HEK293T (cell line): ENCODE results near the gene ODAD3.

Experiments
- CTCF ChIA-PET: fragments of 350-600 bp; formaldehyde crosslinking; extraction: SDS; loops from one replicate; lab custom pipeline; 2021; ENCODE audit warnings: antibody characterized with exemption, inconsistent platforms; lab: Yijun Ruan, JAX
- POLR2A ChIA-PET: fragments of 350-600 bp; formaldehyde crosslinking; extraction: SDS; loops from one replicate; lab custom pipeline; 2020; ENCODE audit warnings: antibody characterized with exemption, inconsistent platforms; lab: Yijun Ruan, JAX
- DNase-seq: peaks from one replicate; pipeline ENCODE4 v3.0.0; 2012; ENCODE audit warnings: mixed read lengths; ENCODE audit errors: extremely low spot score
- ARNT ChIP-seq: fragments of 450-650 bp; IDR thresholded peaks from 2 replicates; pipeline ENCODE4 v1.6.1; 2017; ENCODE audit warnings: mild to moderate bottlenecking
- BHLHE40 ChIP-seq: fragments of 450-650 bp; IDR thresholded peaks from 2 replicates; pipeline ENCODE4 v1.6.1; 2016; ENCODE audit warnings: mild to moderate bottlenecking, moderate library complexity, borderline replicate concordance
- CTBP1 ChIP-seq: fragments of 450-650 bp; IDR thresholded peaks from 2 replicates; pipeline ENCODE4 v1.6.1; 2016; ENCODE audit warnings: borderline replicate concordance
- ELF4 ChIP-seq: fragments of 450-650 bp; IDR thresholded peaks from 2 replicates; pipeline ENCODE4 v1.6.1; 2017; ENCODE audit warnings: antibody characterized with exemption
- FOXA1 ChIP-seq: fragments of 450-650 bp; IDR thresholded peaks from 2 replicates; pipeline ENCODE4 v1.6.1; 2016; ENCODE audit warnings: mild to moderate bottlenecking
- FOXK2 ChIP-seq: fragments of 450-650 bp; IDR thresholded peaks from 2 replicates; pipeline ENCODE4 v1.6.1; 2016; ENCODE audit warnings: mild to moderate bottlenecking
- FOXM1 ChIP-seq: fragments of 450-650 bp; IDR thresholded peaks from 2 replicates; pipeline ENCODE4 v1.6.1; 2017; ENCODE audit warnings: mild to moderate bottlenecking, borderline replicate concordance
- HDGF ChIP-seq: fragments of 450-650 bp; IDR thresholded peaks from 2 replicates; pipeline ENCODE4 v1.6.1; 2017; ENCODE audit warnings: antibody characterized with exemption, borderline replicate concordance
- L3MBTL2 ChIP-seq: fragments of 450-650 bp; conservative IDR thresholded peaks from 2 replicates; pipeline ENCODE4 v1.6.1; 2016; ENCODE audit warnings: mild to moderate bottlenecking
- LEF1 ChIP-seq: fragments of 450-650 bp; IDR thresholded peaks from 2 replicates; pipeline ENCODE4 v1.6.1; 2017; ENCODE audit warnings: mild to moderate bottlenecking, borderline replicate concordance
- NFRKB ChIP-seq: fragments of 450-650 bp; IDR thresholded peaks from 2 replicates; pipeline ENCODE4 v1.6.1; 2016; ENCODE audit warnings: mild to moderate bottlenecking, moderate library complexity
- SP1 ChIP-seq: fragments of 450-650 bp; IDR thresholded peaks from 2 replicates; pipeline ENCODE4 v1.6.1; 2017
- SUZ12 ChIP-seq: fragments of 450-650 bp; IDR thresholded peaks from 2 replicates; pipeline ENCODE4 v1.6.1; 2016; ENCODE audit warnings: mild to moderate bottlenecking
- TARDBP ChIP-seq: fragments of 450-650 bp; IDR thresholded peaks from 2 replicates; pipeline ENCODE4 v1.6.1; 2016
- ZNF384 ChIP-seq: fragments of 450-650 bp; IDR thresholded peaks from 2 replicates; pipeline ENCODE4 v1.6.1; 2016
- TF ChIP-seq, protein P1 (sequence below): fragments of 450-650 bp; IDR thresholded peaks from 2 replicates; pipeline ENCODE4 v1.6.1; 2016

ODAD3 gene

DNA sequence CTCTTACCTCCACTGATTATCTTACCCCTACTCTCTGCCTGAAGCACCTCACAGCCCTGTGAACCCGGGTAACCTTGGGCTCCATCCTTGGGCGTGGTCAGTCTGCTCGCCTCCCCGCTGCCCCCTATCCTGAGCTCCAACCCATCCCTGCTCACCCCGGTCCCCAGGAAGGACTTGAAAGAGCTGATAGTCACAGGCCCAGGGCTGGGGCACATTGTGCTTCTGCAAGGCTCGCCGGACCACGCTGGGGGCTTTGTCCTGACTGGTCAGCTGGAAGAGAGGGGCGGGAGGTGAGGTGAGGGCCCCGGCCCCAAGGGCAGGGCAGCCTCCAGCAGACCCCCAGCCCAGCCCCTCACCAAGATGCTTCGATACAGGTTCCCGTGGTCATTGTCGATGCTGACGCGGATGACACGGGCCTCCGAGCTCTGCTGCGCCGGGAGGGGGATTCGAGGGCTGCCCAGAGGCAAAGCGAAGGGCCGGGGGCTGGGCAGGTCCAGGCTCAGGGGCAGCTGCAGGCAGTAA lies 37.8 kb downstream of the ODAD3 start:
- POLR2A ChIA-PET: interaction anchor here (0.6 kb wide), 1 partner anchor 14 kb away, joined by 3 read pairs; no protein-coding TSS in a partner anchor
- no peak for DNase-seq
- TF ChIP-seq ARNT (no peak), NFRKB (no peak), FOXM1 (no peak), CTBP1 (no peak), ZNF384 (no peak), L3MBTL2 (no peak), ELF4 (no peak), SUZ12 (no peak), BHLHE40 (no peak), FOXK2 (no peak)
- CTCF ChIA-PET: interaction anchor here (0.7 kb wide), 1 partner anchor 14 kb away, joined by 4 read pairs; no protein-coding TSS in a partner anchor

DNA sequence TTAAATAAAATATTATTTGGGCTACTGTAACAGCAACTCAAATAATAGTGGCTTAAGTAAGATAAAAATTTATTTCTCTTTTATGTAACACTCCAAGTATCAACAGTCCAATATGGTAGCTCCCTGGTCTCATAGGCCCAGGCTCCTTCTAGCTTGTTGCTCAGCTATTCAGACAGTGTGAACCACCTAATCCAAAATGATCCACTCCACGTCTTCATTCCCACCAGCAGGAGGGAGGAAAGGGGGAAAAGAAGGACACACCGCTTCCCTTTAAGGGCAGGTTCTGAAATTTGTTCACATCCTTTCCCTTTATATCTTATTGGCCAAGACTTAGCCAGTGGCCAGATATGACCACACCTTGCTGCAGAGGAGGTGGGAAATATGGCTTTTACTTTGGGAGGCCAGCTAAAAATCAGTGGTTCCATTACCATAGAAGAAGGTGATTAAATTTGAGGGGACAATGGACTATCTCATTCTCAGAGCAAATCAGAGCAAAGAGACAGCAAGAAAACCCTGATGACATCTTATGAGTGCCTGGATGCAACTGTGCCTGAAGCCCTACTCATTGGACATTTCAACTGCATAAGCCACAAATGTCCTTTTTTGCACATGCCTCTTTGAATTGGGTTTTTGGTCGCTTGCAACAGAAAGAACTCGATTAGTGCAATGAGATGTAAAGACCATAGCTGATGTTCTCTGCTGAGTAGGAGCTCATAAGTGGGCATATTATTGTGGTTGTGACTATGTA lies 43.8 kb downstream of the ODAD3 start:
- ChIA-PET POLR2A (interaction anchor here (0.6 to 1.6 kb wide), 4 partner anchors 9 to 16 kb away, joined by 3 to 4 read pairs (median 4); partner anchors contain the start of gene SWSAP1), CTCF (interaction anchor here (1.1 kb wide), 1 partner anchor 8 kb away, joined by 3 read pairs; no protein-coding TSS in a partner anchor)
- no peak for DNase-seq
- TF ChIP-seq FOXA1 (no peak), LEF1 (no peak), NFRKB (no peak), CTBP1 (no peak), HDGF (no peak), FOXK2 (no peak), ZNF384 (no peak), FOXM1 (no peak), BHLHE40 (no peak), ELF4 (no peak), SP1 (no peak), TARDBP (no peak), SUZ12 (no peak), ARNT (no peak), L3MBTL2 (no peak)
- TF ChIP-seq, protein P1, sequence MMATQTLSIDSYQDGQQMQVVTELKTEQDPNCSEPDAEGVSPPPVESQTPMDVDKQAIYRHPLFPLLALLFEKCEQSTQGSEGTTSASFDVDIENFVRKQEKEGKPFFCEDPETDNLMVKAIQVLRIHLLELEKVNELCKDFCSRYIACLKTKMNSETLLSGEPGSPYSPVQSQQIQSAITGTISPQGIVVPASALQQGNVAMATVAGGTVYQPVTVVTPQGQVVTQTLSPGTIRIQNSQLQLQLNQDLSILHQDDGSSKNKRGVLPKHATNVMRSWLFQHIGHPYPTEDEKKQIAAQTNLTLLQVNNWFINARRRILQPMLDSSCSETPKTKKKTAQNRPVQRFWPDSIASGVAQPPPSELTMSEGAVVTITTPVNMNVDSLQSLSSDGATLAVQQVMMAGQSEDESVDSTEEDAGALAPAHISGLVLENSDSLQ: no peak

DNA sequence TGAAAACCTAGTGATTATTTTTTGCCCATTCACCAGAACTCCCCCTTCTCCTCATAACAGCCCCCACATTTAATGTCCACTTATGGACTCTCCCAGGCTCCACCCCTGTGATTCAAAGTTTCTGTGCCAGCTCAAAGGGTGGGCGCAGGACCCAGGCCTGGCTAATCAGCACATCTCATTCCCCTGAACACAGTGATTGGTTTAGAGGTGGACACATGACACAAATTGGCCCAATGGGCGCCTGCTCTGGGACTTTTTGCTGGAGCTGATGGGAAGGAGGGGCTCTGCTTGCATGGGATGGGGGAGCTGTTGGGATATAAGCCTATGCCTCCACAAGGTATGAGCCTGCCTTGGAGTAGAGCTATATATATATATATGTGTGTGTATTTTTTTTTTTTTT lies 44.6 kb downstream of the ODAD3 start:
- no peak for TF ChIP-seq FOXM1
- no peak for TF ChIP-seq FOXK2
- no peak for TF ChIP-seq L3MBTL2
- TF ChIP-seq ZNF384: no peak
- no peak for TF ChIP-seq ARNT
- no peak for TF ChIP-seq FOXA1
- TF ChIP-seq SUZ12: no peak
- no peak for TF ChIP-seq NFRKB
- TF ChIP-seq TARDBP: no peak
- TF ChIP-seq, protein P1: no peak
- no peak for TF ChIP-seq HDGF
- no peak for TF ChIP-seq SP1
- no peak for TF ChIP-seq LEF1
- no peak for TF ChIP-seq BHLHE40

DNA sequence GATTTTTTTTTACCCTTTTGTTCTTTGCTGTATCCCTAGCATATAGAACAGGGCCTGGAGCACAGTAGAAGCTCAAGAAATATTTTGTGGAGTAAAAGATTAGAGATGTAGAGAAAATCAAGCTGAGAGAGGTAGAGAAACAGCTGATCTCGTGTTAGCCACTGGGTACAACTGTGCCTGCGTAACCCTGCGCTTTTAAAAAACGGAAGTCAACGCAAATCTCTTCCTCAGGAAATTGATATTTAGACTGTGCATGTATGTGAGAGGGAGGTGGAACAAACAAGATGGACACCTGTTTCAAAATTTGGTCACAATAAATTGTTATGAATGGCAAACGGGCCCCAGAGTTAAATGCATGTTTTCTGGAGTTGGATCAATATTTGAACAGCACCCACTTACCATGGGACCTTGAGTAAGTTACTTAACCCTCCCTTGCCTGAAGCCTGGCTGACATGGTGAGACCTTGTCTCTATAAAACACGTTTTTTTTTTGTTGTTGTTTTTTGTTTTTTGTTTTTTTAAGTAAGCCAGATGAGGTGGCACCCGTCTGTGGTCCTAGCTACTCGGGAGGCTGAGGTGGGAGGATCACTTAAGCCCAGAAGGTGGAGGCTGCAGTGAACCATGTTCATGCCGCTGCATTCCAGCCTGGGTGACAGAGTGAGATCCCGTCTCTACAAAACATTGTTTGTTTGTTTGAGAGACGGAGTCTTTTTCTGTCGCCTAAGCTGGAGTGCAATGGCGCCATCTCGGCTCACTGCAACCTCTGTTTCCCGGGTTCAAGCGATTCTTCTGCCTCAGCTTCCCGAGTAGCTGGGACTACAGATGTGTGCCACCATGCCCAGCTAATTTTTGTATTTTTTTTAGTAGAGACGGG lies 47.5 kb downstream of the ODAD3 start:
- TF ChIP-seq NFRKB (no peak), L3MBTL2 (no peak), CTBP1 (no peak), BHLHE40 (no peak), FOXK2 (no peak), SP1 (no peak), ELF4 (no peak), HDGF (no peak), LEF1 (no peak), FOXM1 (no peak), FOXA1 (no peak), ARNT (no peak), SUZ12 (no peak), ZNF384 (no peak), TARDBP (no peak)
- TF ChIP-seq, protein P1: no peak
- ChIA-PET POLR2A (no interaction called here), CTCF (no interaction called here)
- no peak for DNase-seq

More for the DNA sequence above, 44.6 kb downstream of the ODAD3 start:
- POLR2A ChIA-PET: interaction anchor here (1.3 to 1.6 kb wide), 3 partner anchors 9 to 15 kb away, joined by 3 to 4 read pairs (median 4); partner anchors contain the start of gene SWSAP1
- CTCF ChIA-PET: no interaction called here
- DNase-seq: no peak

DNA sequence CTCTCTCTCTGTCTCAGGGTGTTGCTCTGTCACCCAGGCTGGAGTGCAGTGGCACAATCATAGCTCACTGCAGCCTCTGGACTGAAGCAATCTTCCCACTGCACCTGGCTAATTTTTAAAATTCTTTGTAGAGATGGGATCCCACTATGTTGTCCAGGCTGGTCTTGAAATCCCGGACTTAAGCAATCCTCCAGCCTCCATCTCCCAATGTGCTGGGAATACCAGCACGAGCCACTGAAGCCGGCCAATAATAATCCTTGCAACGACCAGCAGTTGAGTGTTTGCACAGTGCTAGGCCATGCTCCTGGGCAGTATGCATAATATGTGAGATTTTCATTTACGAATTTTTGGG lies 50.2 kb downstream of the ODAD3 start:
- CTCF ChIA-PET: interaction anchor here (0.6 kb wide), 1 partner anchor 872 kb away, joined by 3 read pairs; no protein-coding TSS in a partner anchor
- TF ChIP-seq TARDBP (no peak), L3MBTL2 (no peak), SUZ12 (no peak), ZNF384 (no peak), BHLHE40 (no peak), FOXK2 (no peak), CTBP1 (no peak)
- POLR2A ChIA-PET: interaction anchor here (0.7 to 2.5 kb wide), 2 partner anchors 10 to 27 kb away, joined by 3 to 24 read pairs; partner anchors contain the start of gene SWSAP1
- DNase-seq: no peak
